Measurements from ENCODE around the gene SMIM27. TPM values are rescaled to one million over a fixed set of nuclear protein-coding genes. Genes with fewer than 3 reads are reported as not detected.

SMIM27 gene
- total and polyA plus RNA-seq, 2 donors (not counting 1 experiment from before 2014, with no cell fraction given), result 9.5 to 20.9 TPM

GRCh38 chr9:32558408-32558934, 6.3 kb downstream of the SMIM27 start:
- Histone ChIP-seq H3K4me2 (replicated peaks; ENCODE audit: low read depth, low read length, poor library complexity, severe bottlenecking) (no peak overlapping the region), H4K20me1 (ENCODE audit: control insufficient read depth, insufficient read depth, low read length, poor library complexity, severe bottlenecking) (no peaks in the 10 kb centered on the region), H3K27me3 (replicated peaks in 1 of 4; ENCODE audit: control extremely low read depth in 1 of 4, control insufficient read depth in 3 of 4, insufficient read depth in 4 of 4, low read length in 3 of 4) (no peaks in the 10 kb centered on the region), H3K9me3 (ENCODE audit: control extremely low read depth in 1 of 3, control insufficient read depth in 2 of 3, insufficient read depth in 1 of 3, low read length in 2 of 3) (no peaks in the 10 kb centered on the region), H2AFZ (ENCODE audit: insufficient read depth, low read depth, low read length, poor library complexity, severe bottlenecking) (no peak overlapping the region), H3K9ac (ENCODE audit: low read length) (no peak overlapping the region), H3K4me3 (ENCODE audit: control extremely low read depth in 1 of 5, extremely low read depth in 1 of 5, insufficient read depth in 1 of 5, low read depth in 2 of 5, low read length in 4 of 5) (no peak overlapping the region), H3K27ac (ENCODE audit: low read length in 2 of 2) (peak overlapping the region in 1 of 2 donors; percentile 35), H3K4me1 (ENCODE audit: control insufficient read depth in 2 of 2, insufficient read depth in 2 of 2, low read length in 2 of 2) (peaks cover 3 to 4% of the 10 kb centered on the region in 2 donors), H3K36me3 (replicated peaks in 1 of 2; ENCODE audit: control extremely low read depth in 1 of 2, control insufficient read depth in 1 of 2, extremely low read depth in 1 of 2, insufficient read depth in 2 of 2, low read length in 1 of 2) (peaks cover 0 to 7% of the 10 kb centered on the region in 2 experiments), H3K79me2 (ENCODE audit: control insufficient read depth, insufficient read depth, low read length) (peaks cover 39% of the 10 kb centered on the region)
- Mint-ChIP-seq H3K27me3 (no peaks in the 10 kb centered on the region), H3K27ac (peak overlapping the region; percentile 1), H3K4me1 (peaks cover 28% of the 10 kb centered on the region), H3K9me3 (ENCODE audit: insufficient read depth) (no peaks in the 10 kb centered on the region), H3K4me3 (no peak overlapping the region)
- ChIA-PET CTCF (interaction anchor here (1.1 to 1.4 kb wide), 3 partner anchors 13 to 21 kb away, joined by 3 to 7 read pairs (median 3); no protein-coding TSS in a partner anchor), POLR2A (no interaction called here)
- WGBS (ENCODE audit: insufficient coverage), result no CpG with 5 or more reads among the region's 3 CpGs
- ATAC-seq (ENCODE audit: low read depth) (no peak), DNase-seq (no peak)
- intact Hi-C loops (cut with micrococcal nuclease), result loop anchor here (10.0 kb wide), 2 partner anchors 706 to 736 kb away; partner anchors contain the start of genes BAG1, CHMP5 and NFX1
- TF ChIP-seq EZH2 (IDR thresholded peaks at IDR 0.05; ENCODE audit: borderline replicate concordance, insufficient read depth, low read depth, low read length, poor library complexity, severe bottlenecking), result no peak
- TF ChIP-seq, protein P1, sequence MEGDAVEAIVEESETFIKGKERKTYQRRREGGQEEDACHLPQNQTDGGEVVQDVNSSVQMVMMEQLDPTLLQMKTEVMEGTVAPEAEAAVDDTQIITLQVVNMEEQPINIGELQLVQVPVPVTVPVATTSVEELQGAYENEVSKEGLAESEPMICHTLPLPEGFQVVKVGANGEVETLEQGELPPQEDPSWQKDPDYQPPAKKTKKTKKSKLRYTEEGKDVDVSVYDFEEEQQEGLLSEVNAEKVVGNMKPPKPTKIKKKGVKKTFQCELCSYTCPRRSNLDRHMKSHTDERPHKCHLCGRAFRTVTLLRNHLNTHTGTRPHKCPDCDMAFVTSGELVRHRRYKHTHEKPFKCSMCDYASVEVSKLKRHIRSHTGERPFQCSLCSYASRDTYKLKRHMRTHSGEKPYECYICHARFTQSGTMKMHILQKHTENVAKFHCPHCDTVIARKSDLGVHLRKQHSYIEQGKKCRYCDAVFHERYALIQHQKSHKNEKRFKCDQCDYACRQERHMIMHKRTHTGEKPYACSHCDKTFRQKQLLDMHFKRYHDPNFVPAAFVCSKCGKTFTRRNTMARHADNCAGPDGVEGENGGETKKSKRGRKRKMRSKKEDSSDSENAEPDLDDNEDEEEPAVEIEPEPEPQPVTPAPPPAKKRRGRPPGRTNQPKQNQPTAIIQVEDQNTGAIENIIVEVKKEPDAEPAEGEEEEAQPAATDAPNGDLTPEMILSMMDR (IDR thresholded peaks at IDR 0.05), result no peak

DNA sequence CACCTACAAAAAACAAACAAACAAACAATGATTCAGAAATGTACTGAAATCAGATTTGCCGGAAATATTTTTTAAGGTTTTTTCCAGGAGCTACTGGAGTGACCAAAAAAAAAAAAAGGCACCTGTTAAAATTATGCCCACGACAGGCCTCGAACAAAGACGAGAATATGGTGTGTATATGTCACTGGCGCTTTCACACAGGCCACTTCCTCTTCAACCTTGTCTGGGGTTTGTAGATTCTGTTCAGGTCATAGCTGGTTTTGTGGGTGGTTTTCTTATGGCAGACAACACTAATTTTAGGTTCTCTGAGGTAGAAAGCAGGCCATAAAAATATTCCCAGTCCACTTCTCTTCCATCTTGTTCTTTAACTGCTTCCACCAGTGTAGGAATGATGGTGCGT, 13.8 kb downstream of the SMIM27 start:
- no peaks in the 10 kb centered on the region for H3K9me3 ChIP-seq (ENCODE audit: control extremely low read depth in 1 of 3, control insufficient read depth in 2 of 3, insufficient read depth in 1 of 3, low read length in 2 of 3)
- ATAC-seq (ENCODE audit: low read depth) (no peak), DNase-seq (no peak)
- H3K4me3 ChIP-seq (ENCODE audit: control extremely low read depth in 1 of 5, extremely low read depth in 1 of 5, insufficient read depth in 1 of 5, low read depth in 2 of 5, low read length in 4 of 5), result no peak overlapping the region
- H4K20me1 ChIP-seq (ENCODE audit: control insufficient read depth, insufficient read depth, low read length, poor library complexity, severe bottlenecking), result no peaks in the 10 kb centered on the region
- POLR2A ChIA-PET, result no interaction called here
- CTCF ChIA-PET, result interaction anchor here (0.8 to 1.5 kb wide), 2 partner anchors 187 to 188 kb away, joined by 4 read pairs; no protein-coding TSS in a partner anchor
- H3K27me3 Mint-ChIP-seq, result no peaks in the 10 kb centered on the region
- no peak overlapping the region for H3K27ac Mint-ChIP-seq
- WGBS (ENCODE audit: insufficient coverage), result 95% methylated on average over 4 of the region's 6 CpGs
- intact Hi-C loops (cut with micrococcal nuclease), result no loop called here
- H3K36me3 ChIP-seq (replicated peaks in 1 of 2; ENCODE audit: control extremely low read depth in 1 of 2, control insufficient read depth in 1 of 2, extremely low read depth in 1 of 2, insufficient read depth in 2 of 2, low read length in 1 of 2), result peaks cover 6 to 29% of the 10 kb centered on the region in 2 experiments
- no peak overlapping the region for H2AFZ ChIP-seq (ENCODE audit: insufficient read depth, low read depth, low read length, poor library complexity, severe bottlenecking)
- H3K79me2 ChIP-seq (ENCODE audit: control insufficient read depth, insufficient read depth, low read length), result peaks cover 76% of the 10 kb centered on the region
- no peaks in the 10 kb centered on the region for H3K4me1 ChIP-seq (ENCODE audit: control insufficient read depth in 2 of 2, insufficient read depth in 2 of 2, low read length in 2 of 2)
- H3K4me1 Mint-ChIP-seq, result peaks cover 12% of the 10 kb centered on the region
- no peaks in the 10 kb centered on the region for H3K9me3 Mint-ChIP-seq (ENCODE audit: insufficient read depth)
- H3K4me3 Mint-ChIP-seq, result no peak overlapping the region
- H3K9ac ChIP-seq (ENCODE audit: low read length), result no peak overlapping the region
- H3K27me3 ChIP-seq (replicated peaks in 1 of 4; ENCODE audit: control extremely low read depth in 1 of 4, control insufficient read depth in 3 of 4, insufficient read depth in 4 of 4, low read length in 3 of 4), result no peaks in the 10 kb centered on the region
- no peak overlapping the region for H3K4me2 ChIP-seq (replicated peaks; ENCODE audit: low read depth, low read length, poor library complexity, severe bottlenecking)
- TF ChIP-seq, protein P1 (IDR thresholded peaks at IDR 0.05), result no peak
- TF ChIP-seq EZH2 (IDR thresholded peaks at IDR 0.05; ENCODE audit: borderline replicate concordance, insufficient read depth, low read depth, low read length, poor library complexity, severe bottlenecking), result no peak
- H3K27ac ChIP-seq (ENCODE audit: low read length in 2 of 2), result no peak overlapping the region

All from B cell (primary cell).